AG04449 (cell line): ENCODE measurements around the gene DNAH7.

ENCODE experiments used
- CTCF ChIA-PET: fragments of 350-600 bp; formaldehyde crosslinking; extraction: SDS; loops from one replicate; lab custom pipeline; 2021; ENCODE audit warnings: antibody characterized with exemption; lab: Yijun Ruan, JAX
- POLR2A ChIA-PET: fragments of 400-600, 350-600 bp; formaldehyde crosslinking; extraction: SDS; loops from one replicate; lab custom pipeline; 2020; ENCODE audit warnings: antibody characterized with exemption, inconsistent platforms; lab: Yijun Ruan, JAX
- DNase-seq: peaks from one replicate; pipeline ENCODE4 v3.0.0-alpha.2; 2010; ENCODE audit warnings: low read depth, low spot score
- H3K4me3 ChIP-seq: 2 replicates; pipeline ENCODE4 v1.5.1; 2011; ENCODE audit warnings: low read depth, mild to moderate bottlenecking, control low read depth, low read length
- TF ChIP-seq, protein P1 (sequence below): IDR thresholded peaks from one replicate; pipeline ENCODE4 v1.5.1; 2011; ENCODE audit warnings: mild to moderate bottlenecking, moderate library complexity, low read length, control low read depth, inconsistent platforms; ENCODE audit not compliant: insufficient read depth; ENCODE audit errors: missing control alignments

Gene DNAH7

DNA sequence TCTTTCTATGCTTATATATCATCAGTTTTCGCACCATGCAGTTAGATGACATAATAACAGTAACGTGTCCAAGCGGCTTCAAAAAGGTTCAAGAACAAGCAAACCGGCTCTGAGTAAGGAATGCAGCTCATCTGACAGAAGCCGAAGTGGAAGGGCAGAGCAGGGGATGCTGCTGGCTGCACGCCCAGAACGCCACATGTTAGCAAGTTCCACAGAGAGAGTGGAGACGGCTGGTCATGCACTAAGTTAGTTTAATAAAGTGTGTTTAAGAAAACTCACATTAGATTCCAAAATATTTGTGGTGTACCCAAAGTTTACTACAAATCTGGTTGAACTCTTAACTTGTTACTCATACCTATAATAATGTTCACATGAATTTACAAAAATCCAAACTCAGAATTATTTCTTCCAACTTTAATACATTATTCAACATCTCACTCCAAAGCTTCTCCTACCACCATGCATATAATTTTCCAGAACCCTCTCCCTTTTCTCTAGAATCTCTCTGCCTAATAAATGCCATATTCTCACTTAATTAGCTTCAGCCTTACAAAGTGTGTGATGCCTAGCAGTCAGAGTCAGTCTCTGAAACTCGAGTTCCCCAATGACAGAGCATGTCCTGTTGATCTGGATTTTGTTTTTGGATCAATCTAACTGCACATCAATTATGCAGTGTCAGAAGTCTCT, 170.0 kb downstream of the DNAH7 start:
- TF ChIP-seq, protein P1, sequence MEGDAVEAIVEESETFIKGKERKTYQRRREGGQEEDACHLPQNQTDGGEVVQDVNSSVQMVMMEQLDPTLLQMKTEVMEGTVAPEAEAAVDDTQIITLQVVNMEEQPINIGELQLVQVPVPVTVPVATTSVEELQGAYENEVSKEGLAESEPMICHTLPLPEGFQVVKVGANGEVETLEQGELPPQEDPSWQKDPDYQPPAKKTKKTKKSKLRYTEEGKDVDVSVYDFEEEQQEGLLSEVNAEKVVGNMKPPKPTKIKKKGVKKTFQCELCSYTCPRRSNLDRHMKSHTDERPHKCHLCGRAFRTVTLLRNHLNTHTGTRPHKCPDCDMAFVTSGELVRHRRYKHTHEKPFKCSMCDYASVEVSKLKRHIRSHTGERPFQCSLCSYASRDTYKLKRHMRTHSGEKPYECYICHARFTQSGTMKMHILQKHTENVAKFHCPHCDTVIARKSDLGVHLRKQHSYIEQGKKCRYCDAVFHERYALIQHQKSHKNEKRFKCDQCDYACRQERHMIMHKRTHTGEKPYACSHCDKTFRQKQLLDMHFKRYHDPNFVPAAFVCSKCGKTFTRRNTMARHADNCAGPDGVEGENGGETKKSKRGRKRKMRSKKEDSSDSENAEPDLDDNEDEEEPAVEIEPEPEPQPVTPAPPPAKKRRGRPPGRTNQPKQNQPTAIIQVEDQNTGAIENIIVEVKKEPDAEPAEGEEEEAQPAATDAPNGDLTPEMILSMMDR, result no peak
- ChIA-PET POLR2A (interaction anchor here (1.3 to 1.6 kb wide), 2 partner anchors 36 to 242 kb away, joined by 3 to 7 read pairs; partner anchors contain the start of gene SLC39A10), CTCF (interaction anchor here (0.6 to 0.7 kb wide), 2 partner anchors 21 to 163 kb away, joined by 3 read pairs; no protein-coding TSS in a partner anchor)
- DNase-seq, result peak; percentile 99
- no peak overlapping the region for H3K4me3 ChIP-seq

GRCh38 chr2:195891081-195891480, 177.6 kb downstream of the DNAH7 start:
- H3K4me3 ChIP-seq, result no peak overlapping the region
- no peak for DNase-seq
- POLR2A ChIA-PET, result no interaction called here
- CTCF ChIA-PET, result no interaction called here
- TF ChIP-seq, protein P1, result no peak

DNA sequence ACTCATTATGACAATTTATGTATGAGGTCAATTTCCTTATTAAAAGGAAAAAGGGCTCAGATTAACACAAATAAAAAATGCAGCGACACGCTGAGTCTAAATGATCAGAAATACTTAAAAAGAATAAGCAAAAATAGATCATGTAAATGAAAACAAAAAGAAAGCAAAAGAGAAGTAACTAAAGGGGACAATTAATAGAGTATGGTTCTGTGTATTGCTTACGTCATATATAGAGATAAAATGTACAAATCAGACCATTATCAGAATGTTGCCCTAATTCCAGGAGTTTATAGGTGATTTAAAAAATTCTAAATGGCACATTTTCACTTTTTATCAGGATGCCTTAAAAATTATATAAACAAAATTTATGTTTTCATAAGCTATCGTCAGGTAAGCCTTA, 189.5 kb downstream of the DNAH7 start:
- TF ChIP-seq, protein P1, result no peak
- no peak overlapping the region for H3K4me3 ChIP-seq
- POLR2A ChIA-PET, result no interaction called here
- CTCF ChIA-PET, result no interaction called here
- DNase-seq, result no peak

- ChIA-PET POLR2A (no interaction called here), CTCF (no interaction called here)
- DNase-seq, result peak; percentile 62
- TF ChIP-seq, protein P1, result no peak
- no peak overlapping the region for H3K4me3 ChIP-seq
These were observed 197.3 kb downstream of the DNAH7 start for GRCh38 chr2:195871326-195871725.

- no peak overlapping the region for H3K4me3 ChIP-seq
- TF ChIP-seq, protein P1, result no peak
- ChIA-PET CTCF (no interaction called here), POLR2A (no interaction called here)
- no peak for DNase-seq
These were observed 204.3 kb downstream of the DNAH7 start for GRCh38 chr2:195864316-195864715.

DNA sequence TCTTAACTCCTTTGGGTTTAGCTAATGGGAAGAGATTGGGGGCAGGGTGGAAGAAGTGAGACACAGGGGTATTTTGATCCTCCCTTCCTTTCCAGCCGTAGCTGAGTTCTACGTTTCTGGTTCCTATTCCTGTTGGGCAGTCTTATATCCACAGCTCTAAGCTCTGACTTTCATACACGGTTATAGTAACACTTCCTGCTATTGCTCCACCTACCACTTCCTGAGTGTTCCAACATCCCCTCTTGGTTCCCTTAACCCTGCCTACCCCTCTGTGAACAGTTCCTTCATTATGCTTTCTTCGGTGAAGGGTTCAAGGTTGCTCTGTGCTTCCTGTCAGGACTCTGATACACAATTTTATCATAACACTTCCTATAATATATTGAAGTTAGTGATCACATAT, 205.1 kb downstream of the DNAH7 start:
- DNase-seq, result no peak
- no peak overlapping the region for H3K4me3 ChIP-seq
- ChIA-PET CTCF (interaction anchor here (1.1 kb wide), 1 partner anchor 11 kb away, joined by 4 read pairs; no protein-coding TSS in a partner anchor), POLR2A (interaction anchor here (2.4 kb wide), 1 partner anchor 35 kb away, joined by 7 read pairs; no protein-coding TSS in a partner anchor)
- TF ChIP-seq, protein P1, result no peak
